Muscle layer of duodenum (tissue), 2 donors: ENCODE results near the gene SNX30.

Experiments used
- H3K27ac ChIP-seq: one replicate; pipeline ENCODE4 v1.7.0; 2013; ENCODE audit warnings: mild to moderate bottlenecking, low read length
- H3K27me3 ChIP-seq: one replicate; pipeline ENCODE4 v1.7.0; 2013; ENCODE audit warnings: low read depth, mild to moderate bottlenecking, control low read depth, low read length
- H3K36me3 ChIP-seq, 2 donors: one replicate each; pipeline ENCODE4 v1.7.0; 2013; ENCODE audit warnings: low read length in 2 of 2, control low read depth in 1 of 2, mild to moderate bottlenecking in 1 of 2; ENCODE audit not compliant: insufficient read depth in 2 of 2, control insufficient read depth in 1 of 2
- H3K4me1 ChIP-seq, 2 donors: one replicate each; pipeline ENCODE4 v1.7.0; 2013; ENCODE audit warnings: low read length in 2 of 2, mild to moderate bottlenecking in 2 of 2, control low read depth in 1 of 2, moderate library complexity in 1 of 2; ENCODE audit not compliant: insufficient read depth in 2 of 2, control insufficient read depth in 1 of 2
- H3K4me3 ChIP-seq, 2 donors: one replicate each; pipeline ENCODE4 v1.7.0; 2013; ENCODE audit warnings: low read length in 2 of 2, low read depth in 1 of 2, mild to moderate bottlenecking in 1 of 2
- H3K9me3 ChIP-seq, 2 donors: one replicate each; pipeline ENCODE4 v1.7.0; 2013; ENCODE audit warnings: low read length in 2 of 2, control low read depth in 1 of 2, mild to moderate bottlenecking in 1 of 2; ENCODE audit not compliant: control insufficient read depth in 1 of 2
- donor health status: healthy.

Gene SNX30

GRCh38 chr9:112863214-112863613 lies 112.7 kb downstream of the SNX30 start:
- Histone ChIP-seq H3K9me3 (no peaks in the 10 kb centered on the region), H3K4me1 (no peaks in the 10 kb centered on the region), H3K27me3 (no peaks in the 10 kb centered on the region), H3K27ac (no peak overlapping the region), H3K36me3 (peaks cover under 1 to 19% of the 10 kb centered on the region in 2 donors), H3K4me3 (no peak overlapping the region)

GRCh38 chr9:112863746-112864145 lies 113.2 kb downstream of the SNX30 start:
- H3K4me1 ChIP-seq, result no peaks in the 10 kb centered on the region
- no peaks in the 10 kb centered on the region for H3K27me3 ChIP-seq
- H3K27ac ChIP-seq, result no peak overlapping the region
- H3K4me3 ChIP-seq, result no peak overlapping the region
- H3K9me3 ChIP-seq, result no peaks in the 10 kb centered on the region
- peaks cover 6 to 24% of the 10 kb centered on the region in 2 donors for H3K36me3 ChIP-seq

GRCh38 chr9:112864403-112864802 lies 113.8 kb downstream of the SNX30 start:
- Histone ChIP-seq H3K4me1 (no peaks in the 10 kb centered on the region), H3K27ac (no peak overlapping the region), H3K9me3 (no peaks in the 10 kb centered on the region), H3K36me3 (peaks cover 9 to 30% of the 10 kb centered on the region in 2 donors), H3K4me3 (no peak overlapping the region), H3K27me3 (no peaks in the 10 kb centered on the region)

GRCh38 chr9:112864982-112865381 lies 114.4 kb downstream of the SNX30 start:
- Histone ChIP-seq H3K4me3 (no peak overlapping the region), H3K27me3 (no peaks in the 10 kb centered on the region), H3K4me1 (no peaks in the 10 kb centered on the region), H3K36me3 (peaks cover 9 to 34% of the 10 kb centered on the region in 2 donors), H3K9me3 (no peaks in the 10 kb centered on the region), H3K27ac (no peak overlapping the region)

- no peaks in the 10 kb centered on the region for H3K4me1 ChIP-seq
- H3K4me3 ChIP-seq, result no peak overlapping the region
- H3K36me3 ChIP-seq, result peaks cover 13 to 46% of the 10 kb centered on the region in 2 donors
- no peaks in the 10 kb centered on the region for H3K9me3 ChIP-seq
- no peaks in the 10 kb centered on the region for H3K27me3 ChIP-seq
- H3K27ac ChIP-seq, result no peak overlapping the region
Measured at GRCh38 chr9:112866662-112867274, 116.2 kb downstream of the SNX30 start.

GRCh38 chr9:112867275-112867991 lies 116.9 kb downstream of the SNX30 start:
- Histone ChIP-seq H3K27me3 (no peaks in the 10 kb centered on the region), H3K9me3 (no peaks in the 10 kb centered on the region), H3K4me3 (no peak overlapping the region), H3K27ac (no peak overlapping the region), H3K36me3 (peaks cover 13 to 46% of the 10 kb centered on the region in 2 donors), H3K4me1 (no peaks in the 10 kb centered on the region)

GRCh38 chr9:112868461-112868860 lies 117.9 kb downstream of the SNX30 start:
- H3K36me3 ChIP-seq, result peaks cover 13 to 46% of the 10 kb centered on the region in 2 donors
- H3K9me3 ChIP-seq, result no peaks in the 10 kb centered on the region
- no peaks in the 10 kb centered on the region for H3K4me1 ChIP-seq
- no peak overlapping the region for H3K27ac ChIP-seq
- H3K27me3 ChIP-seq, result no peaks in the 10 kb centered on the region
- no peak overlapping the region for H3K4me3 ChIP-seq

- Histone ChIP-seq H3K36me3 (peaks cover 13 to 46% of the 10 kb centered on the region in 2 donors), H3K9me3 (no peaks in the 10 kb centered on the region), H3K4me1 (no peaks in the 10 kb centered on the region), H3K27ac (no peak overlapping the region), H3K4me3 (no peak overlapping the region), H3K27me3 (no peaks in the 10 kb centered on the region)
Measured at GRCh38 chr9:112869041-112869529, 118.5 kb downstream of the SNX30 start.

- Histone ChIP-seq H3K36me3 (peaks cover 13 to 41% of the 10 kb centered on the region in 2 donors), H3K9me3 (no peaks in the 10 kb centered on the region), H3K27me3 (no peaks in the 10 kb centered on the region), H3K4me1 (no peaks in the 10 kb centered on the region), H3K4me3 (no peak overlapping the region), H3K27ac (no peak overlapping the region)
Measured at GRCh38 chr9:112869917-112870316, 119.4 kb downstream of the SNX30 start.

GRCh38 chr9:112870556-112870955 lies 120.0 kb downstream of the SNX30 start:
- no peaks in the 10 kb centered on the region for H3K27me3 ChIP-seq
- no peaks in the 10 kb centered on the region for H3K9me3 ChIP-seq
- no peaks in the 10 kb centered on the region for H3K4me1 ChIP-seq
- peaks cover 18 to 43% of the 10 kb centered on the region in 2 donors for H3K36me3 ChIP-seq
- H3K27ac ChIP-seq, result no peak overlapping the region
- no peak overlapping the region for H3K4me3 ChIP-seq

- no peak overlapping the region for H3K27ac ChIP-seq
- no peaks in the 10 kb centered on the region for H3K9me3 ChIP-seq
- H3K36me3 ChIP-seq, result peaks cover 18 to 42% of the 10 kb centered on the region in 2 donors
- no peaks in the 10 kb centered on the region for H3K4me1 ChIP-seq
- H3K4me3 ChIP-seq, result no peak overlapping the region
- H3K27me3 ChIP-seq, result no peaks in the 10 kb centered on the region
Measured at GRCh38 chr9:112872019-112872418, 121.5 kb downstream of the SNX30 start.
